ENCODE results near the gene PEX1.

Gene PEX1

DNA sequence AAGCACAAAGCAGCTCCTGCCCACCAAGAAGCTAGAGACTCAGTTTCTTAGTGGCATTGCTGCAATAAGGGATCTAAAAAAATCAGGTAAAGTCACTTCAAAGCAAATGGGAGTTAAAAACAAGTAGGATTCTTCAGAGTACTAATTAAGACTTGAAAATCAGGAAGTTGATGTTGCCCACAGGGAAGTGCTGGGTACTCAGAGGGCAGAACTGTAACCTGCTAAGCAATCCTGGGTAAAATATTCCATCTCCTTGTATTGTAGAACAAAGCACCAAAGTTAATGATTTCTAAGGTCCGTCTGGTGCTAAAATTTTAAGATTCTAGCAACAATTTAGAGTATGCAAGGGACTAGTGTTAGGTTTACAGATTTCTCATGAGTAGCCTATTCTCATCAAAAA, 8.3 kb downstream of the PEX1 start:
- Histone ChIP-seq H3K9me3 (ENCODE audit: insufficient read depth, low read length) (no peaks in the 10 kb centered on the region), H2AFZ (ENCODE audit: low read depth, low read length) (no peak overlapping the region), H4K20me1 (ENCODE audit: insufficient read depth, low read length) (no peaks in the 10 kb centered on the region), H3K4me3 (ENCODE audit: low read length) (no peak overlapping the region), H3K4me1 (ENCODE audit: low read length) (no peaks in the 10 kb centered on the region), H3K27me3 (ENCODE audit: low read depth, low read length) (no peaks in the 10 kb centered on the region), H3K27ac (ENCODE audit: low read length) (no peak overlapping the region), H3K9ac (ENCODE audit: low read length) (no peak overlapping the region), H3K4me2 (ENCODE audit: low read length) (no peak overlapping the region), H3K36me3 (replicated peaks; ENCODE audit: low read depth, low read length) (peaks cover 8% of the 10 kb centered on the region), H3K79me2 (ENCODE audit: low read length) (no peaks in the 10 kb centered on the region)
- TF ChIP-seq, protein P1, sequence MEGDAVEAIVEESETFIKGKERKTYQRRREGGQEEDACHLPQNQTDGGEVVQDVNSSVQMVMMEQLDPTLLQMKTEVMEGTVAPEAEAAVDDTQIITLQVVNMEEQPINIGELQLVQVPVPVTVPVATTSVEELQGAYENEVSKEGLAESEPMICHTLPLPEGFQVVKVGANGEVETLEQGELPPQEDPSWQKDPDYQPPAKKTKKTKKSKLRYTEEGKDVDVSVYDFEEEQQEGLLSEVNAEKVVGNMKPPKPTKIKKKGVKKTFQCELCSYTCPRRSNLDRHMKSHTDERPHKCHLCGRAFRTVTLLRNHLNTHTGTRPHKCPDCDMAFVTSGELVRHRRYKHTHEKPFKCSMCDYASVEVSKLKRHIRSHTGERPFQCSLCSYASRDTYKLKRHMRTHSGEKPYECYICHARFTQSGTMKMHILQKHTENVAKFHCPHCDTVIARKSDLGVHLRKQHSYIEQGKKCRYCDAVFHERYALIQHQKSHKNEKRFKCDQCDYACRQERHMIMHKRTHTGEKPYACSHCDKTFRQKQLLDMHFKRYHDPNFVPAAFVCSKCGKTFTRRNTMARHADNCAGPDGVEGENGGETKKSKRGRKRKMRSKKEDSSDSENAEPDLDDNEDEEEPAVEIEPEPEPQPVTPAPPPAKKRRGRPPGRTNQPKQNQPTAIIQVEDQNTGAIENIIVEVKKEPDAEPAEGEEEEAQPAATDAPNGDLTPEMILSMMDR (IDR thresholded peaks at IDR 0.05; ENCODE audit: low read depth, low read length): no peak
- TF ChIP-seq EZH2phosphoT487 (IDR thresholded peaks at IDR 0.05; ENCODE audit: low read depth): no peak

DNA sequence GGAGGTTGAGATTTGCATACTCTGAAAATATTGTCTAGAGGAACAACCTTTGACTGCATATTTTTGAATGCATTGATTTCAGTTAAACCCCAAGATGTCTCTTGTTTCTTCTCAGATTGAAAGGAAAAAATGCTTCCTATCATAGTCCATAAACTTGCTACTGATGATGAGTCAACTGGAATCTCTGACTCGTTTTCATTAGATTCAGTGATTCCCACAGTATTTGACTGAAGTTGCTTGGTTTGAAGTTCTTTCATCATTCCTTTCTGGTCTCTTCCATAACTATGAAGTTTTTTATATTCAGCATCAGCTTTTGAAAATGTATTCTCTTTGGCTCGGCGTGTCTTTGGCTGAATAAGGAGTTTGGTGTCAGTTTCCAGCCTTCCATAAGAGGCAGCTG, 10.7 kb downstream of the PEX1 start:
- no peak for TF ChIP-seq EZH2phosphoT487 (IDR thresholded peaks at IDR 0.05; ENCODE audit: low read depth)
- TF ChIP-seq, protein P1 (IDR thresholded peaks at IDR 0.05; ENCODE audit: low read depth, low read length): no peak
- Histone ChIP-seq H3K36me3 (replicated peaks; ENCODE audit: low read depth, low read length) (peaks cover 17% of the 10 kb centered on the region), H3K9ac (ENCODE audit: low read length) (no peak overlapping the region), H3K27me3 (ENCODE audit: low read depth, low read length) (no peaks in the 10 kb centered on the region), H2AFZ (ENCODE audit: low read depth, low read length) (no peak overlapping the region), H3K4me1 (ENCODE audit: low read length) (no peaks in the 10 kb centered on the region), H3K4me3 (ENCODE audit: low read length) (no peak overlapping the region), H3K27ac (ENCODE audit: low read length) (no peak overlapping the region), H4K20me1 (ENCODE audit: insufficient read depth, low read length) (no peaks in the 10 kb centered on the region), H3K79me2 (ENCODE audit: low read length) (no peaks in the 10 kb centered on the region), H3K4me2 (ENCODE audit: low read length) (no peak overlapping the region), H3K9me3 (ENCODE audit: insufficient read depth, low read length) (no peaks in the 10 kb centered on the region)

DNA sequence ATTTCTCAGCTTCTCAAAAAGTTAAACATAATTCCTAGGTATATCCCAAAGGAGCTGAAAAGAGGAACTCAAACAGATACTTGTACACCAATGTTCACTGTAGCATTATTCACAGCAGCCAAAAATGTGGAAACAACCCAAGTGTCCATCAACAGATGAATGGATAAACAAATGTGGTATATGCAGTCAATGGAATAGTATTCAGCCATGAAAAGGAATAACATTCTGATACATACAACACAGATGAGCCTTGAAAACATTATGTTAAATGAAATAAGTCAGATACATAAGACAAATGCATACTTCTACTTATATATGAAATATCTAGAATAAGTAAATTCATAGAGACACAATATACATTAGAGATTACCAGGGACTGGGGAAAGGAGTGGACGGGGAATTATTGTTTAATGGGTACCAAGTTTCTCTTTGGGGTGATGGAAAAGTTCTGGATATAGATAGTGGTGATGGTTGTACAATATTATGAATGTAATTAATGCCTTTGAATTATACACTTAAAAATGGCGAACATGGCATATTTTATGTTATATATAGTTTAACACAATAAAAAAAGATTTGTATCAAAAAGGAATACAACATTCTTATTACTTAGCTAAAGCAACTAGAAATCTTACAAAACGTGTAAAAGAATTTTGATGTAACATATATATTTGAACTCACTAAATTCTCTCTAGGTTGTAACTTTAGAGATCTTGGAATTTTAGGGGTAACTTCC, 15.0 kb downstream of the PEX1 start:
- Histone ChIP-seq H3K36me3 (replicated peaks; ENCODE audit: low read depth, low read length) (peaks cover 17% of the 10 kb centered on the region), H3K79me2 (ENCODE audit: low read length) (no peaks in the 10 kb centered on the region), H3K4me3 (ENCODE audit: low read length) (no peak overlapping the region), H3K4me2 (ENCODE audit: low read length) (no peak overlapping the region), H3K4me1 (ENCODE audit: low read length) (no peaks in the 10 kb centered on the region), H2AFZ (ENCODE audit: low read depth, low read length) (no peak overlapping the region), H3K9ac (ENCODE audit: low read length) (no peak overlapping the region), H4K20me1 (ENCODE audit: insufficient read depth, low read length) (no peaks in the 10 kb centered on the region), H3K27ac (ENCODE audit: low read length) (no peak overlapping the region), H3K9me3 (ENCODE audit: insufficient read depth, low read length) (no peaks in the 10 kb centered on the region), H3K27me3 (ENCODE audit: low read depth, low read length) (no peaks in the 10 kb centered on the region)
- no peak for TF ChIP-seq EZH2phosphoT487 (IDR thresholded peaks at IDR 0.05; ENCODE audit: low read depth)

DNA sequence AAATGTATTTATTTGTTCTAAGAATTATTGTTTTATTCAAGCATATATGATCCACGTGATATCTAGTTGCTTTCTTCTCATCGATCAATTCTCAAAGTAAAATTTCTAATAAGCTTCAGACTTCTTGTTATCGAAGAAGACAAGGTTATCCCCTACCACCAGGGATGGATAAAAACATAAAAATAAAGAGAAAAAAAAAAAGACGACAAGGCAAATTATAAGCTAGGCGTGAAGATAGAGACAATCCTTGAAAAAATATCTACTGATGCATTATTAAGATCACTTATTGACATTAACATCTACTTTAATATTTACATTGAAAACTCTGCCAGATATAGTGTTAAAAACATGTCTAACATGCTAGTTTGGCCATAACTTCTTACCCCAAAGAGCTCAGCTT, 19.4 kb downstream of the PEX1 start:
- TF ChIP-seq, protein P1 (IDR thresholded peaks at IDR 0.05; ENCODE audit: low read depth, low read length): no peak
- TF ChIP-seq EZH2phosphoT487 (IDR thresholded peaks at IDR 0.05; ENCODE audit: low read depth): no peak
- no peak overlapping the region for H3K9ac ChIP-seq (ENCODE audit: low read length)
- H3K36me3 ChIP-seq (replicated peaks; ENCODE audit: low read depth, low read length): peaks cover 8% of the 10 kb centered on the region
- H3K4me3 ChIP-seq (ENCODE audit: low read length): no peak overlapping the region
- H3K9me3 ChIP-seq (ENCODE audit: insufficient read depth, low read length): no peaks in the 10 kb centered on the region
- H3K79me2 ChIP-seq (ENCODE audit: low read length): no peaks in the 10 kb centered on the region
- no peak overlapping the region for H3K27ac ChIP-seq (ENCODE audit: low read length)
- H2AFZ ChIP-seq (ENCODE audit: low read depth, low read length): no peak overlapping the region
- H3K4me1 ChIP-seq (ENCODE audit: low read length): no peaks in the 10 kb centered on the region
- no peaks in the 10 kb centered on the region for H4K20me1 ChIP-seq (ENCODE audit: insufficient read depth, low read length)
- no peaks in the 10 kb centered on the region for H3K27me3 ChIP-seq (ENCODE audit: low read depth, low read length)
- no peak overlapping the region for H3K4me2 ChIP-seq (ENCODE audit: low read length)

All from OCI-LY3 (cell line).